Left cardiac atrium (tissue), 4 donors: Measurements from ENCODE around the gene SEL1L3. TPM values are rescaled to one million over a fixed set of nuclear protein-coding genes. Genes with fewer than 3 reads are reported as not detected.
A peak's percentile ranks its signal among the peaks of the same experiment; 100 is the strongest.
"Not testable (repeated sequence)": the region's sequence is repeated elsewhere in the genome, so short reads cannot be mapped to it uniquely, and the experiment has no call there.

Source experiments
- ATAC-seq, 2 donors: fragments of 200-7000 bp; cut with Tn5 transposase; one replicate each; pipeline ENCODE4 v1.9.1; 2020; ENCODE audit warnings: mild to moderate bottlenecking in 2 of 2, moderate library complexity in 2 of 2
- DNase-seq: peaks from one replicate; pipeline ENCODE4 v3.0.0-alpha.2; 2020
- intact Hi-C, 2 donors: fragments of 100-400 bp; cut with DNase I; formaldehyde crosslinking; loops; one replicate each; pipeline versions ENCODE4 v1.14.1 to v1.15.1; 2022 to 2023
- long read RNA-seq: library from polyadenylated mRNA; unstranded; transcript quantifications from one replicate; pipeline ENCODE4 v2.0.0, GENCODE V29; 2021
- total RNA-seq, 2 donors: library from RNA; stranded (reverse); fragmentation: NEBNext Ultra II Directional; extraction: Animal tissue kit (Norgen Biotek cat#: 25700); gene quantifications; one replicate each; pipeline ENCODE4 v1.2.1, GENCODE V29; 2021
- donor health status: DM: no; HTN: yes; CAD: no.
- donor health status: DM: no; HTN: yes; CAD: no; lungs with severe emphysema.
- donor health status: DM: yes; HTN: yes; CAD: no.
- donor health status: Dilated cardiomyopathy.

Gene SEL1L3
- 1 to 10 TPM; 5.6 to 6.6 TPM for total RNA-seq
- long read RNA-seq, partial matches to known transcripts = 2 of 3 reads
- long read RNA-seq, other reads (novel, unspliced or antisense) = 1 of 3 reads

- peak; percentile 41 for DNase-seq
- peak; percentile 29 to 30 for ATAC-seq
- intact Hi-C loops = no loop called here
These were observed at the start of gene SEL1L3 for GRCh38 chr4:25862411-25863346. SEL1L3 (minus strand) TSS chr4:25862988; CDS start chr4:25862836, 152 bp downstream.

GRCh38 chr4:25911356-25911755, 48.6 kb upstream of the SEL1L3 start:
- no peak for ATAC-seq
- intact Hi-C loops = no loop called here

GRCh38 chr4:25908491-25908901, 45.7 kb upstream of the SEL1L3 start:
- DNase-seq (no peak), ATAC-seq (peak in 1 of 2 donors; percentile 61)
- intact Hi-C loops = no loop called here

More at GRCh38 chr4:25911356-25911755, 48.6 kb upstream of the SEL1L3 start:
- no peak for DNase-seq

GRCh38 chr4:25906113-25906512, 43.3 kb upstream of the SEL1L3 start:
- DNase-seq, ATAC-seq, intact Hi-C loops: not testable (repeated sequence)

- ATAC-seq = no peak
- intact Hi-C loops = no loop called here
- no peak for DNase-seq
These were observed 42.6 kb upstream of the SEL1L3 start for GRCh38 chr4:25905371-25905770.

GRCh38 chr4:25904748-25905082, 41.9 kb upstream of the SEL1L3 start:
- ATAC-seq (no peak), DNase-seq (no peak)
- intact Hi-C loops = no loop called here

GRCh38 chr4:25903900-25904747, 41.3 kb upstream of the SEL1L3 start:
- no peak for DNase-seq
- intact Hi-C loops = no loop called here
- peak in 1 of 2 donors; percentile 29 for ATAC-seq

GRCh38 chr4:25901030-25901430, 38.2 kb upstream of the SEL1L3 start:
- ATAC-seq = no peak
- intact Hi-C loops = no loop called here
- no peak for DNase-seq

GRCh38 chr4:25900310-25900709, 37.5 kb upstream of the SEL1L3 start:
- intact Hi-C loops = no loop called here
- ATAC-seq = no peak

GRCh38 chr4:25896776-25897539, 34.2 kb upstream of the SEL1L3 start:
- intact Hi-C loops = no loop called here
- DNase-seq (no peak), ATAC-seq (no peak)

More at GRCh38 chr4:25900310-25900709, 37.5 kb upstream of the SEL1L3 start:
- DNase-seq = no peak

- ATAC-seq (peak in 1 of 2 donors; percentile 67), DNase-seq (no peak)
- intact Hi-C loops = no loop called here
These were observed 30.0 kb upstream of the SEL1L3 start for GRCh38 chr4:25892796-25893195.

GRCh38 chr4:25890571-25891485, 28.0 kb upstream of the SEL1L3 start:
- ATAC-seq (peak in 1 of 2 donors; percentile 23), DNase-seq (no peak)
- intact Hi-C loops = no loop called here

GRCh38 chr4:25889589-25890503, 27.1 kb upstream of the SEL1L3 start:
- no peak for ATAC-seq
- DNase-seq = no peak
- intact Hi-C loops = no loop called here

- ATAC-seq = no peak
- no peak for DNase-seq
- intact Hi-C loops = no loop called here
These were observed 26.0 kb upstream of the SEL1L3 start for GRCh38 chr4:25888781-25889180.

- ATAC-seq = peak in 1 of 2 donors; percentile 52
- no peak for DNase-seq
- intact Hi-C loops = no loop called here
These were observed 21.4 kb upstream of the SEL1L3 start for GRCh38 chr4:25884031-25884782.

- ATAC-seq = no peak
- intact Hi-C loops = no loop called here
- DNase-seq = no peak
These were observed 20.8 kb upstream of the SEL1L3 start for GRCh38 chr4:25883565-25883964.
